AG09319 (cell line): ENCODE measurements around the gene QPCT.
A peak's percentile ranks its signal among the peaks of the same experiment; 100 is the strongest.

ENCODE experiments used
- DNase-seq: peaks from one replicate; pipeline ENCODE4 v3.0.0-alpha.2; 2010; ENCODE audit warnings: low read depth; ENCODE audit errors: extremely low read depth
- TF ChIP-seq, protein P1 (sequence below): IDR thresholded peaks from 2 replicates; pipeline ENCODE4 v1.5.1; 2011; ENCODE audit warnings: low read depth, mild to moderate bottlenecking, inconsistent platforms, low read length, moderate library complexity

QPCT gene

DNA sequence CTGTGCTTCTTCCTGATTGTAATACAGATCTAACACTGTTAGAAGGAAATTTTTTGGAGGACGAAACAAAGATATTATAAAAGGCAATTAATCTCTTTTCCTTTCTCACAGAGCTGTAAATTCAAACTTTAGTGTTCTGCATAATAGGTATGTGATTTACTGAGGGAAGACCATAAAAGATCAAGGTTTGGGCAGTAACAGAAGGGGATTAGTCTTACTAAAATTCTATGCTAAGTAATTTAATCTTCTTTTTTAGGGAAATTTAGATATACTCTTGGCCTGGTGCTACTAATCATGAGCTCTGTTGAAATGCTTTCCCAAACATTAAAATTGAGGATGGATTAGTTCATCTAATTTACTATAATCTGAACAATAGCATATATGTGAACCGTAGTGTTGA, 8.8 kb upstream of the QPCT start:
- TF ChIP-seq, protein P1, sequence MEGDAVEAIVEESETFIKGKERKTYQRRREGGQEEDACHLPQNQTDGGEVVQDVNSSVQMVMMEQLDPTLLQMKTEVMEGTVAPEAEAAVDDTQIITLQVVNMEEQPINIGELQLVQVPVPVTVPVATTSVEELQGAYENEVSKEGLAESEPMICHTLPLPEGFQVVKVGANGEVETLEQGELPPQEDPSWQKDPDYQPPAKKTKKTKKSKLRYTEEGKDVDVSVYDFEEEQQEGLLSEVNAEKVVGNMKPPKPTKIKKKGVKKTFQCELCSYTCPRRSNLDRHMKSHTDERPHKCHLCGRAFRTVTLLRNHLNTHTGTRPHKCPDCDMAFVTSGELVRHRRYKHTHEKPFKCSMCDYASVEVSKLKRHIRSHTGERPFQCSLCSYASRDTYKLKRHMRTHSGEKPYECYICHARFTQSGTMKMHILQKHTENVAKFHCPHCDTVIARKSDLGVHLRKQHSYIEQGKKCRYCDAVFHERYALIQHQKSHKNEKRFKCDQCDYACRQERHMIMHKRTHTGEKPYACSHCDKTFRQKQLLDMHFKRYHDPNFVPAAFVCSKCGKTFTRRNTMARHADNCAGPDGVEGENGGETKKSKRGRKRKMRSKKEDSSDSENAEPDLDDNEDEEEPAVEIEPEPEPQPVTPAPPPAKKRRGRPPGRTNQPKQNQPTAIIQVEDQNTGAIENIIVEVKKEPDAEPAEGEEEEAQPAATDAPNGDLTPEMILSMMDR = no peak
- DNase-seq = no peak

DNA sequence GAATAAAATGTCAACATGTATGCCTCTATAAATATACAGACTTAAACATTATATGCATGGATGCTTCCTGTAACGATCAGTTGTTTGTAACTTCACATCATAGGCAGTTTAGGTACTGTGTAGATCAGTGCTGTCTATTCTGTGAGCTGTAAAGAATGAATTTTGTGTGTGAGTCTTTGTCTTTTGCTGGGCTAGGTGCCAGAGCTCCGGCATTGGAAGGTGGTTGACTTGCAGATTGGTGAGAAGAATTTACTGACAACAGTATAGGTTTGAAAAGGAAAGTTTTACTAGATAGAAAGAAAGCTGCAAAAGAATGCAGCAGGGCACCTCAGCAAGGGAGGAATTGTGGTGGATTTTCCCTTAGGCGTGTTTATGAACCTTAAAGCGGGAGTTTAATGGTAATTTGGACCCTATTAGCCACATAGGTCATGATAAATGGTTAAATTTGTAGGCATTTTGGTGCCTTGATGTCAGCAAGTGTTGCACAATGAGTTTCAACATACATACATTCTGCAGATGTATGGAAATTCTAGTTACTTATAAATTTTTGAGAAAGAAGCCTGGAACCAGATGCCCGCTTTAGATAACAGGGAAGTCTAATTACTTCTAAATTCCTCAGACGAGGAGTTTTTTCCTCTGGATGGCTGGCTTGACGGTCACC, 6.7 kb upstream of the QPCT start:
- DNase-seq = no peak

DNA sequence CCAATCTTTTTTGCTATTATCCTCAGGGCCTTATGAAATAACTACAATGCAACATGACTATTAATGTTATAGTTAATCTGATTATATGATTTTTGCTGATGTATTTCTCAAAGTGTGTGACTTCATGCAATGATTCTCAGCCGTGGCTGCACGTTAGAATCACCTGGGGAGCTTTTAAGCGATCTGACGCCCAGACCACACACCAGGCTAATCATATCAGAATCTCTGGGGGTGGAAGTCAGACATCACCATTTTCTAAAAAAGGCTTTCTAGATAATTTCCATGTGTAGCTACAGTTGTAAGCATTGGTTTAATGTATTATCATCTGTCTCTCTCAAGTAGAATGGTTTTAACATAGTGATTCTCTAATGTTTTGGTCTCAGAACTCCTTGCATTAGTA, 5.5 kb upstream of the QPCT start:
- TF ChIP-seq, protein P1 = no peak
- no peak for DNase-seq

More for the DNA sequence above, 6.7 kb upstream of the QPCT start:
- TF ChIP-seq, protein P1 = no peak

DNA sequence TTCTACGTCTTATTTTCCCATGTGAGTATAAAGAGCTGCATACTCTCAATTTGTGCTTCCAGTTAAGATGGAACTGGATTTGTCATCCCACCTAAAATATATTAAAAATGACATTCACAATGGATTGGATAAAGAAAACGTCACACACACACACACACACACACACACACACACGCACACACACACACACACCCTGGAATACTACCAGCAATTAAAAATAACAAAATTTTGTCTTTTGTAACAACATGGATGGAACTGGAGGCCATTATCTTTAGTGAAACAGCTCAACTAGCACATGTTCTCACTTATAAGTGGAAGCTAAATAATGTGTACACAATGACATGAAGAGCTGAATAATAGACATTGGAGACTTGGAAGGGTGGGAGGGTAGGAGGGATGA, 3.8 kb upstream of the QPCT start:
- DNase-seq = no peak
- TF ChIP-seq, protein P1 = no peak

DNA sequence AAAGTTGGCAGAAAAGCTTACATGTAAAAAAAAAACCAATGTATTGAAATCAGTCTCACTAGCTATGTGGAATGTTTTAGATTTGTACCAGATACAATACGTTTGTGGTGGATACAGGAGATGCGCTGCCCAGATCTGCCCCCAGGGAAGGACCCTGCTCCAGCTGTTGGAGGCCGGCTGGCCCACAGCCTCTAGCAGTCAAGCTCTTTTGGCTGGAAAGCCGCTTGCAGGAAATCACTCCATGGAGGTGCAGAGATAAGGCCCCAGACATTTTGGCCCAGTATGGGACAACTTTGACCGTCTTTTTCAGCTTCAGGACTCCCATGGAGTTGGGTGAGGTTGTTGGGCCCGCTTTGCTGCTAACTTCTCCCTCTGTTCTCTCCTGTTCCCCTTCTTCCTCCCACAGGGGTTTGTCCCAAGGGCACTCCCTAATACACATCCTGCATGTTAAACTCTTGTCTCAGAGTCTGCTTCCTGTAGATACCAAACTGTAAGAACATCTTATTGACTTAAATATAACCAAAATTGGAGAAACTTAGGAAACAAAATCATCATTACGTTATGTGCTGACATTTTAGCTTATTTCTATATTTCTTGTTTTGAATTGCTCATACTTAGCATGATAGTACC, 1.7 kb upstream of the QPCT start:
- TF ChIP-seq, protein P1 = no peak
- no peak for DNase-seq

DNA sequence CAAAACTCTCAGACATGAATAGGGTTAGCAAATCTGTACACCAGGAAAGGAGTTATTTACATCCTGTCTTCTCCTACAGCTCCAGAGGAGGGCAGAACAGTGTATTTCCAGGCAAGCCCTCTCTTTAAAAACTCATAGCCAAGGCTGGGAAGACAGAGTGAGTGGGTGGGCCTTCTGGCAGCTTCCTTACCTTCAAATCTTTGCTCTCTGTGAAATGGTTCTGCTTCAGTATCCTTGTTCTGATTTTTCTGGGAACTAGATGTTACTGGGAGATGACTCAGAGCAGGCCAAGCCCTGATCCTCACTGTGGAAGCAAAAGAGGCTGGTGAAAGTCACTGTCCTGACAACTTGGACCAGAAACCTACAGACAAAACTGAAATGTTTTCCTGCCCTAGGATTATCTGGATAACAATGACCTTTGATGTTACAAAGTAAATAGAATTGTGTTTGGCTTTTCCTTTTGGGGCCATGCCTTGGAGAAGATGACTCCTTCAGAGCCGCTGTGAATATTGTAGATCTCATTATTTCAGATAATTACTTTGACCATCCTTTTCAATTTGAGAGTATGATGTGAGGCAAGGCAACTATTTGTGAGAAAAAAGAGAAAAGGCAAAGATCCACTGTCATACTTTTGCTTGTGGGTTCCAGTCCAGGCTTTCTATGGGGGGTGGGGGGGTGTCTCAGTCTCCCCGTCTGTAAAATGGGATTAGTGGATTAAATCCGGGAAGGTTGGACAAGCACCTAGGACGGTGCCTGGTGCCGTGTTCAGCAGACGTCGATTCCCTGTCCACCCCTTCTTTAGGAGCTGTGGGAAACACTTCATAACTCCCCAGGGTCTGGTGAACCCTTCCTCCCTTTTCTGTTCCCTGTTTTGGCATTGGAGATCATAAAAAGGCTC, 644 bp upstream of the QPCT start:
- TF ChIP-seq, protein P1 = peak; percentile 46

DNA sequence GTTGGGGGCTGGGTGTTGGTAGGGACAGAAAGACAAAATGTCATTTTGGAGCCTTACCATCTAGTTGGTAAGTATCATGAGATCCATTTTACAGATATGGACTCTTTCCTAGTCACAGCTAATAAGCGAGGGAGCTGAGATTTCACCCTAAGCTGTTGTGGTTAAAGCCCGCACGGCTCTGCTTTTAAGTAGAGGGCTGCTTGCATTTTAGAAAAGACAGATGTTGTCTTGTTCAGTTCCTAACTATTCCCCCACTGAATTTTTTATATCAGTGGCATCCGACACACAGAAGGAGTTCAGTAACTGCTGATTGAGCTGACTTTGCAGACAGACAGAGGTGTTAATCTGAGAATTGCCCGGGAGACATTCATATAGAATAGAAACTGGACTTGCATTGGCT, 3.7 kb downstream of the QPCT start:
- TF ChIP-seq, protein P1 = no peak
- DNase-seq = no peak

More for the DNA sequence above, 644 bp upstream of the QPCT start:
- DNase-seq = no peak
